NCI-H2081 treated with DMSO at 0.1 percent for 48 hours (cell line): Measurements from ENCODE around the gene MCF2L2.
"Not testable (repeated sequence)": the region's sequence is repeated elsewhere in the genome, so short reads cannot be mapped to it uniquely, and the experiment has no call there.

ENCODE experiments used
- DNase-seq: peaks from one replicate; lab custom pipeline; 2025; lab: John Stamatoyannopoulos, UW

Gene MCF2L2

DNA sequence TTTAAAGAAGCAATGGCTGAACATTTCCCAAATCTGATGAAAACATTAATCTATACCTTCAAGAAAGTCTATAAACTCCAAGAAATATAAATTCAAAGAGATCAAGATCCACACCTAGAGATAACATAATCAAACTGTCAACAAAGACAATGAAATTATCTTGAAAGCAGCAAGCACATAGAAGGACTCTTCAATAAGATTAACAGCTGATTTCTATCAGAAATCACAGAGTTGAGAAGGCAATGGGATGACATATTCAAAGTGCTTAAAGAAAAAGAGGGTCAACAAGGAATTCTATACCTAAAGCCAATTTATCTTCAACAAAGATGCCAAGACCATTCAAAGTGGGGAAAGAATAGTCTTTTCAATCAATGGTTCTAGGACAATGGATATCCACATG is 224.7 kb downstream of the MCF2L2 start:
- no peak for DNase-seq

DNA sequence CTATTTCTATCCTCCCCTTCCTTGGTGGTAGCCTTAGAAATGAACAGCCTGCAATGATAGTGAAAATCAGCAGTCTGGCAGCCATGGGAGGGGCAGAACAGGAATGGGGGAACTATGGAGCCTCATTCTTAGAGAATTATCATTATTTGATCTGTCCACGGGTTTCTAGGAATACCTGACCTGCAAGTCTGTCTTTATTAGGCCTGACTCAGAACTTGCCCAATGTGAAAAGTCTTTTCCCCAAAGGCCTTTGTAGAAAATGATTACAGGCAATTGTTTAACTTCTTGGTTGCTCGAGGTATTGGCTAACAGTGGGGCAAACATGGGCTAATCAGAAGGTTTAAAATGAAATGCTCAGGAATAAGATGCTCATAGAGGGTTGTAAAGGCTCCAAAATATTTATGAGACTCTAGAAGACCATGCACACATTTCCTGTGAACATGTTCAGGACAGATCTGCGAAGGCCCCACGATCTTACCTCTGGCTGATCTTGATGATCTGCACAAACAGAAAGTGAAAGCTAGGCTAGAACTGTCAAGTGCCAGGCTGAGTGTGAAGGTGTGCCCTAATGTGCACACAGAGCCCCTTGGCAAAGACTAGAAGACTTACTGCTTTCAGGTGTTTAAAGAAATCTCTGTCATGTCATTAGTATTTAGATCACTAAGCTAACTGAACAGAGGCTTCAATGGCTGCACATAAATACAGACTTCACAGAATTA is 226.3 kb downstream of the MCF2L2 start:
- no peak for DNase-seq

- no peak for DNase-seq
Observed at GRCh38 chr3:183198939-183199338, 229.5 kb downstream of the MCF2L2 start.

- no peak for DNase-seq
Observed at GRCh38 chr3:183197734-183198133, 230.7 kb downstream of the MCF2L2 start.

DNA sequence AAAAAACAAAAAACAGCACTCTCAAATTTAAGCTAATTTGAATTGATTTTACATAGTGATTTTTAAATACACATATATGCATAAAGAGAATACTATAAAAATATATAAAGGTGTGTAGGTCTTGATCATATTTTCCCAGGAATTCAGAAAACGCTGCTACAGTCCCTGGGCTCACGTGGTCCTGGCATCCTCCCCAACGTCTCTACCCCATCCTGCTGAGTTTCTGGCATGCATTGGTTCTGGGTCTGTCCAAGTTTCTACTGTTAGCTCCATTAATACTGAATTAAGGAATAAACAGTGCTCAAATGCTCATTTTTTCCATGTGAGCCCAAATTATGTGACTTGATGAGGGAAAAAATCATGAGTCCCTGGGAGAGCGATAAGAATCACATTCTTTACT is 233.2 kb downstream of the MCF2L2 start:
- no peak for DNase-seq

- peak; percentile 99 for DNase-seq
Observed at GRCh38 chr3:183193762-183194689, 234.4 kb downstream of the MCF2L2 start.

DNA sequence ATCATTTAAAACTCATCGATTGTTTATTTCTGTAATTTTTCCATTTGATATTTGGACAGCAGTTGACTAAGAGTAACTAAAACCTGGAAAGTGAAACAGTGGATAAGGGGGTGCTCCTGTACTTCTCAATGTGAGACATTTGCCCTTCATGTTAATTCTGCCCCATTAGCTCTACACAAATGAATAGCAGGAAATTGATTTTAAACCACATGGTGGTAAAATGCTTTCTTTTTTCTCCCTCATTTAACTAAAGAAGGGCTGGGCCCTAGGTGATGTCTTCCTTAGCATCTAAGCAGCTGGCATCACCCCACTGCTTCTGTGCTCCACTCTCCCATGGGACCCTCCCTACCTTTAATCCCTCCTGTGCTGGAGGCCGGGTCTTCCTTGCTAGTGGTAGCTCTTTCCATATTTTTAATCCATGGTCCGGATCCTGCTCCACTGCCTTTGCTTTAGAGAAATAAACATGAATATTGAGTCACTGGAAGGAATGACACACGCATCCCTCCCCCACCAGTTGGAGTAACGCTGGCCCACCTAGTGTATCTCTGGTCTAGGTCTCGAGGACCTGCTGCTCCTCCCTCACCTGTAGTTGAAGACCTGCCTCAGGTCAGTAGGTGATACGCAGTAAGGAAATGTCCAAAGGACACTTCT is 235.6 kb downstream of the MCF2L2 start:
- DNase-seq = peak; percentile 46

- DNase-seq = no peak
Observed at GRCh38 chr3:183189641-183190040, 238.8 kb downstream of the MCF2L2 start.

GRCh38 chr3:183188895-183189462 is 239.4 kb downstream of the MCF2L2 start:
- no peak for DNase-seq

DNA sequence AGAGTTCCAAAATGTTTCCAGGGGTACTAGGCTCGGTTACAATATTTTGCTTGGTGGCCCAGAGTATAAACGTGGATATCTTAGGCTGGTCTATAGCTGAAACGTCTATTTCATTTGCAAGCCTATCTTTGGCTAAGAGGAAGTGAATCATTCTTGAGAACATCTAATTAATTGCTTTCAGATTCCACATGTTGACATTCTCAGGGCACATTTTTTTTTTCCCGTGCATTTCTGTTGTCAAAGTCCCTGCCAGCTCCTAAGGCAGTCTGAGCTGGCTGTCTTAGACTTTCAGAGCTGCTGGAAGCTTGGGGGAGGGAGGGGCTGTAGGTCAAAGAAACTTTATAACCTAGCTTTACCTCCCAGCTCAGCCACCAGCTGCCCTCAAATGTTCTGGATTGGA is 242.7 kb downstream of the MCF2L2 start:
- no peak for DNase-seq

GRCh38 chr3:183182732-183183610 is 245.4 kb downstream of the MCF2L2 start:
- DNase-seq = no peak

GRCh38 chr3:183182073-183182472 is 246.3 kb downstream of the MCF2L2 start:
- no peak for DNase-seq

DNA sequence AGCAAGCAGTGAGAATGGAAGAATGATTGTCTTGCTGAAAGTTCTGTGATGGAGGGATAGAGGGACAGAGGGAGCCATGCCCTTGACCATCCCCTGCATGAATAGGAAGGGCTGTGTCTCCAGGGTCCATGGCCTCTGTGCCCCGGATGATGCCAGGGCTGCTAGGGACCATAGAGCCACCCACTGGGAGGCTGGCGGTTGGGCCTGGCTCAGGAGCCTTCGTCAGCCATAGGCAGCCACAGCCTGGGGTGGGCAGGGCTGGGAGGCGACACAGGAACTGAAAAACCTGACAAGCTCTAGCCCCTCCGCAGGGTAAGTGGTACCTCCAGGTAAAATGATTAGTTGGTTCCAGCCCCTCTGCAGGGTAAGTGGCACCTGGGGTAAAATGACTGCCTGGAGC is 246.8 kb downstream of the MCF2L2 start:
- no peak for DNase-seq

GRCh38 chr3:183180784-183181295 is 247.6 kb downstream of the MCF2L2 start:
- no peak for DNase-seq

DNA sequence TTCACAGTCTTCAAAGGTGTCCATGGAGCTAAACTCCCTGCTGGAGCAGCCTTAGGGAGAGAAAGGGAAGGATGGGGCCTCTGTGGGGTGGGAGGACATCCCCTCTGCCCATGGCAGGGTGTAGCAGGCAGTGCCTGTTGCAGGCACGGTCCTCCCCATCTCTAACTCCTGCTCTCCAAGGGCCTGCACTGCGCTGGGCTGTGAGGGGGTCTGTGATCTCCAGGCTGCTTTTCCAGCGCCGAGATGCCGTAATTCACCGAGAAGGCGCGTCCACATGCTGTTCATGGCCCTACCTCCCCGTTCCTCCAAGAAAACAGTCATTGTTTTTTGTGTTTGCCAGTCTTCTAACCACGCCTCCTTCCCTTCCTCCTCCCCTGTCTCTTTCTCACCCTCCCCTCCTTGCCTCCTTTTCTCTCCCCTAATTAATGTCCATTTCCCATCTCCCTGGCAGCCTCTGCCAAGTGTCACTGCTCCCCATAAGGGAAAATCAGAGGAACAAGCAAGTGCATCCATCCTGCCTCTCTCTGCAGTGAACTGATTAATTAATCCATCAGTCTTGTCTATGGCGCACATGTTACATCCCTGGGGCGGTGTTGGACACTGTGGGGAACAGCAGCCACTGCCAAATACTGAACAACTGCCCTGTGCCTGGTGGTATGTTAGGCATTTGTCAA is 248.2 kb downstream of the MCF2L2 start:
- no peak for DNase-seq

DNA sequence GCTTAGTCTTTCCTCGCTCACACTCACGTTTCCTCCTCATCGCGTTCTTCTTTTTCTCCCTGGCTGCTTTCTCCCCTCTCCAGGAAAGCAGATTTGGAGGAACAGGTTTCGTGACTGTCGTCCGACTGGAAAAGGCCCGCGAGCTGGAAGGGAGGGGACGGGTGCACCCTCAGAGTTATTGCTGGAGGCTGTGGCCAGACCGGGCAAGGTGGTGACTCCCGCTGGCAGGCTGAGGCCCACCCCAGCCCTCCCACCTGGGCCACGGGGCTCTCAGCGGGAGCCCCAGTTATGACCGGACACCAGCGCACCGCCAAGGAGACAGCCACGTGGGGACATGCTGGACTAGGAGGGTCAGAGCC is 248.9 kb downstream of the MCF2L2 start:
- DNase-seq = not testable (repeated sequence)

GRCh38 chr3:183178833-183179549 is 249.4 kb downstream of the MCF2L2 start:
- DNase-seq = no peak

DNA sequence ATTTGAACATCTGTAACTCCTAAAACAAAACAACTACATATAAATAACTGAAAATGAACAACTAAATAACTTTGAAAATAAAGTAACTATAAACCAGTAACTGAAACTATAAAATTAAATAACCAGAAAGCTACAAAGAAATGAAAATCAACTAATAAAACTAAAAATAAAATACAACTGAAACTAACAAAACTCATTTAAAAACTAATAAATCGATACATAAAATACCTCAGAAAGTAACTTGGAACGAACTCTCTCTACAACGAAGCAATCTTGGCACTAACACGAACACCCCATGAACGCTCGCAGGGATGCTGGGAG is 249.9 kb downstream of the MCF2L2 start:
- no peak for DNase-seq

GRCh38 chr3:183172051-183172639 is 256.3 kb downstream of the MCF2L2 start:
- DNase-seq = no peak

- not testable (repeated sequence) for DNase-seq
Observed at GRCh38 chr3:183167975-183168374, 260.4 kb downstream of the MCF2L2 start.
